PC-9 (cell line): ENCODE data around the gene GABARAPL2. TPM values are rescaled to one million over a fixed set of nuclear protein-coding genes. Genes with fewer than 3 reads are reported as not detected.

ENCODE experiments used
- BruUV-seq: library from RNA; stranded (reverse); fragments of 400-500 nt; replicated peaks from 2 replicates; lab custom pipeline; 2021; lab: Mats Ljungman, UMichigan
- CTCF ChIA-PET: fragments of 300-600 bp; sonication (Branson Sonifier 250); formaldehyde crosslinking; loops from one replicate; lab custom pipeline; 2022; ENCODE audit warnings: antibody characterized with exemption; lab: Charles Lee
- POLR2A ChIA-PET: fragments of 300-600 bp; sonication (Branson Sonifier 250); formaldehyde crosslinking; loops from one replicate; lab custom pipeline; 2022; ENCODE audit warnings: antibody characterized with exemption; ENCODE audit not compliant: unreplicated experiment; lab: Charles Lee
- DNase-seq, 2 experiments: peaks; one replicate each; pipeline versions ENCODE4 v3.0.0 to v3.0.0-alpha.2; 2015 to 2022; ENCODE audit warnings: mixed read lengths in 1 of 2
- H2AFZ ChIP-seq: fragments of 200-600 bp; sonication (generic); 2 replicates; pipeline ENCODE4 v1.8.1; 2017; ENCODE audit warnings: antibody characterized with exemption
- H3F3A ChIP-seq: fragments of 200-600 bp; sonication (generic); 2 replicates; pipeline ENCODE4 v1.8.1; 2017; ENCODE audit warnings: antibody characterized with exemption, mild to moderate bottlenecking, low read depth; ENCODE audit not compliant: insufficient read depth
- H3K27ac ChIP-seq: fragments of 200-600 bp; sonication (generic); 2 replicates; pipeline ENCODE4 v1.6.1; 2016; ENCODE audit warnings: mixed run types
- H3K27me3 ChIP-seq: fragments of 200-600 bp; sonication (generic); 2 replicates; pipeline ENCODE4 v1.6.1; 2016; ENCODE audit warnings: low read depth, mixed run types; ENCODE audit not compliant: insufficient read depth
- H3K36me3 ChIP-seq: fragments of 200-600 bp; sonication (generic); 2 replicates; pipeline ENCODE4 v1.6.1; 2016; ENCODE audit warnings: low read depth, mixed run types
- H3K4me1 ChIP-seq: fragments of 200-600 bp; sonication (generic); replicated peaks from 2 replicates; pipeline ENCODE4 v1.6.1; 2016; ENCODE audit warnings: mixed run types; ENCODE audit not compliant: insufficient read depth
- H3K4me2 ChIP-seq: fragments of 200-600 bp; sonication (generic); 2 replicates; pipeline ENCODE4 v1.6.1; 2017; ENCODE audit warnings: mixed run types
- H3K4me3 ChIP-seq: fragments of 200-600 bp; sonication (generic); 2 replicates; pipeline ENCODE4 v1.6.1; 2016; ENCODE audit warnings: mixed run types
- H3K79me2 ChIP-seq: fragments of 200-600 bp; sonication (generic); 2 replicates; pipeline ENCODE4 v1.6.1; 2017; ENCODE audit warnings: low read depth, mixed run types
- H3K9me2 ChIP-seq: fragments of 200-600 bp; sonication (generic); 2 replicates; pipeline ENCODE4 v1.8.1; 2017; ENCODE audit warnings: mild to moderate bottlenecking; ENCODE audit not compliant: insufficient read depth
- H3K9me3 ChIP-seq: fragments of 200-600 bp; sonication (generic); 2 replicates; pipeline ENCODE4 v1.8.1; 2016; ENCODE audit warnings: low read depth; ENCODE audit not compliant: insufficient read depth
- H4K20me1 ChIP-seq: fragments of 200-600 bp; sonication (generic); 2 replicates; pipeline ENCODE4 v1.8.1; 2017; ENCODE audit not compliant: insufficient read depth
- CTCF ChIP-seq: fragments of 200-600 bp; sonication (generic); conservative IDR thresholded peaks from 2 replicates; pipeline ENCODE4 v1.6.1; 2017; ENCODE audit warnings: mixed run types, antibody characterized with exemption, mild to moderate bottlenecking, moderate library complexity
- EZH2 ChIP-seq: fragments of 200-600 bp; sonication (generic); IDR thresholded peaks from 2 replicates; pipeline ENCODE4 v1.8.0; 2017; ENCODE audit warnings: antibody characterized with exemption, low read depth
- intact Hi-C: fragments of 100-400 bp; cut with micrococcal nuclease; formaldehyde crosslinking; loops from one replicate; pipeline ENCODE4 v1.10.0; 2022; ENCODE audit not compliant: unreplicated experiment
- total RNA-seq: library from RNA; stranded (reverse); gene quantifications from 2 replicates; pipeline ENCODE4 v1.2.3, GENCODE V29; 2021

GABARAPL2 gene
- total RNA-seq, 1 experiment from 2014 or later: 103 TPM

GRCh38 chr16:75526032-75526790, 40.0 kb upstream of the GABARAPL2 start:
- no peaks in the 10 kb centered on the region for H3K27me3 ChIP-seq
- POLR2A ChIA-PET: no interaction called here
- H3K9me3 ChIP-seq: no peaks in the 10 kb centered on the region
- TF ChIP-seq EZH2 (no peak), CTCF (no peak)
- no peaks in the 10 kb centered on the region for H3K79me2 ChIP-seq
- CTCF ChIA-PET: interaction anchor here (1.1 kb wide), 1 partner anchor 9 kb away, joined by 3 read pairs; no protein-coding TSS in a partner anchor
- H3K9me2 ChIP-seq: no peaks in the 10 kb centered on the region
- no TSS peak for BruUV-seq
- no peaks in the 10 kb centered on the region for H3K36me3 ChIP-seq
- no peak overlapping the region for H3K27ac ChIP-seq
- H3F3A ChIP-seq: no peaks in the 10 kb centered on the region
- no peak overlapping the region for H2AFZ ChIP-seq
- H3K4me1 ChIP-seq: no peaks in the 10 kb centered on the region
- H3K4me3 ChIP-seq: no peak overlapping the region
- no peak for DNase-seq
- intact Hi-C loops: no loop called here
- no peaks in the 10 kb centered on the region for H4K20me1 ChIP-seq
- no peak overlapping the region for H3K4me2 ChIP-seq

- H3K9me2 ChIP-seq: no peaks in the 10 kb centered on the region
- ChIA-PET POLR2A (interaction anchor here (0.9 kb wide), 1 partner anchor 446 kb away, joined by 14 read pairs; no protein-coding TSS in a partner anchor), CTCF (no interaction called here)
- H3K4me1 ChIP-seq: no peaks in the 10 kb centered on the region
- no peak overlapping the region for H3K4me3 ChIP-seq
- DNase-seq: no peak
- H3K27me3 ChIP-seq: no peaks in the 10 kb centered on the region
- H3K4me2 ChIP-seq: no peak overlapping the region
- H3K36me3 ChIP-seq: no peaks in the 10 kb centered on the region
- no peaks in the 10 kb centered on the region for H3K9me3 ChIP-seq
- TF ChIP-seq CTCF (no peak), EZH2 (no peak)
- H4K20me1 ChIP-seq: no peaks in the 10 kb centered on the region
- intact Hi-C loops: no loop called here
- no peak overlapping the region for H3K27ac ChIP-seq
- H3K79me2 ChIP-seq: no peaks in the 10 kb centered on the region
- BruUV-seq: no TSS peak
- H3F3A ChIP-seq: no peaks in the 10 kb centered on the region
- no peak overlapping the region for H2AFZ ChIP-seq
Observed at GRCh38 chr16:75527825-75528299, 38.3 kb upstream of the GABARAPL2 start.

- Histone ChIP-seq H3K4me2 (no peak overlapping the region), H3K9me2 (no peaks in the 10 kb centered on the region), H3K4me3 (no peak overlapping the region), H3K36me3 (no peaks in the 10 kb centered on the region), H3F3A (no peaks in the 10 kb centered on the region), H3K27me3 (no peaks in the 10 kb centered on the region), H2AFZ (no peak overlapping the region), H4K20me1 (no peaks in the 10 kb centered on the region), H3K9me3 (no peaks in the 10 kb centered on the region), H3K27ac (no peak overlapping the region), H3K79me2 (no peaks in the 10 kb centered on the region), H3K4me1 (no peaks in the 10 kb centered on the region)
- no TSS peak for BruUV-seq
- DNase-seq: no peak
- CTCF ChIA-PET: no interaction called here
- intact Hi-C loops: no loop called here
- no peak for TF ChIP-seq CTCF
- no peak for TF ChIP-seq EZH2
- POLR2A ChIA-PET: no interaction called here
Observed at GRCh38 chr16:75529056-75529905, 36.9 kb upstream of the GABARAPL2 start.
